IPS-18a (cell line): ENCODE results near the gene OCSTAMP.

ENCODE experiments used
- H3K27ac ChIP-seq: one replicate; pipeline ENCODE4 v1.5.1; 2013; ENCODE audit warnings: low read length
- H3K27me3 ChIP-seq: one replicate; pipeline ENCODE4 v1.6.1; 2013; ENCODE audit warnings: mild to moderate bottlenecking, low read length; ENCODE audit not compliant: control insufficient read depth, insufficient read depth
- H3K36me3 ChIP-seq: one replicate; pipeline ENCODE4 v1.6.1; 2013; ENCODE audit warnings: low read depth, low read length; ENCODE audit not compliant: control insufficient read depth
- H3K4me1 ChIP-seq: one replicate; pipeline ENCODE4 v1.6.1; 2013; ENCODE audit warnings: low read depth, low read length; ENCODE audit not compliant: control insufficient read depth
- H3K4me3 ChIP-seq: one replicate; pipeline ENCODE4 v1.5.1; 2013; ENCODE audit warnings: low read length
- H3K9ac ChIP-seq: one replicate; pipeline ENCODE4 v1.6.1; 2013; ENCODE audit warnings: mild to moderate bottlenecking, low read length, moderate library complexity
- H3K9me3 ChIP-seq: one replicate; pipeline ENCODE4 v1.6.1; 2013; ENCODE audit warnings: low read depth, low read length; ENCODE audit not compliant: control insufficient read depth

The OCSTAMP gene

GRCh38 chr20:46583411-46584214 lies 33.2 kb upstream of the OCSTAMP start:
- Histone ChIP-seq H3K27ac (peak overlapping the region; percentile 19), H3K36me3 (no peaks in the 10 kb centered on the region), H3K27me3 (no peaks in the 10 kb centered on the region), H3K4me3 (peak overlapping the region; percentile 23), H3K9ac (no peak overlapping the region), H3K4me1 (peaks cover 31% of the 10 kb centered on the region), H3K9me3 (no peaks in the 10 kb centered on the region)

GRCh38 chr20:46582648-46583047 lies 32.2 kb upstream of the OCSTAMP start:
- H3K9me3 ChIP-seq = no peaks in the 10 kb centered on the region
- H3K27ac ChIP-seq = no peak overlapping the region
- no peak overlapping the region for H3K9ac ChIP-seq
- H3K4me1 ChIP-seq = peaks cover 31% of the 10 kb centered on the region
- no peaks in the 10 kb centered on the region for H3K36me3 ChIP-seq
- no peak overlapping the region for H3K4me3 ChIP-seq
- no peaks in the 10 kb centered on the region for H3K27me3 ChIP-seq

GRCh38 chr20:46581391-46581790 lies 30.9 kb upstream of the OCSTAMP start:
- Histone ChIP-seq H3K27me3 (no peaks in the 10 kb centered on the region), H3K4me3 (no peak overlapping the region), H3K4me1 (peaks cover 31% of the 10 kb centered on the region), H3K9me3 (no peaks in the 10 kb centered on the region), H3K36me3 (no peaks in the 10 kb centered on the region), H3K27ac (no peak overlapping the region), H3K9ac (no peak overlapping the region)

GRCh38 chr20:46580613-46581205 lies 30.3 kb upstream of the OCSTAMP start:
- no peak overlapping the region for H3K4me3 ChIP-seq
- H3K4me1 ChIP-seq = peaks cover 31% of the 10 kb centered on the region
- H3K27ac ChIP-seq = no peak overlapping the region
- no peaks in the 10 kb centered on the region for H3K9me3 ChIP-seq
- no peaks in the 10 kb centered on the region for H3K27me3 ChIP-seq
- H3K9ac ChIP-seq = no peak overlapping the region
- no peaks in the 10 kb centered on the region for H3K36me3 ChIP-seq

GRCh38 chr20:46578745-46579144 lies 28.3 kb upstream of the OCSTAMP start:
- Histone ChIP-seq H3K9ac (no peak overlapping the region), H3K4me3 (no peak overlapping the region), H3K36me3 (no peaks in the 10 kb centered on the region), H3K27me3 (no peaks in the 10 kb centered on the region), H3K9me3 (no peaks in the 10 kb centered on the region), H3K4me1 (peaks cover 12% of the 10 kb centered on the region), H3K27ac (no peak overlapping the region)

- H3K36me3 ChIP-seq = no peaks in the 10 kb centered on the region
- H3K4me1 ChIP-seq = no peaks in the 10 kb centered on the region
- no peaks in the 10 kb centered on the region for H3K9me3 ChIP-seq
- no peaks in the 10 kb centered on the region for H3K27me3 ChIP-seq
- H3K4me3 ChIP-seq = no peak overlapping the region
- no peak overlapping the region for H3K27ac ChIP-seq
- no peak overlapping the region for H3K9ac ChIP-seq
Observed at GRCh38 chr20:46576774-46577395, 26.4 kb upstream of the OCSTAMP start.

- H3K9me3 ChIP-seq = no peaks in the 10 kb centered on the region
- H3K27me3 ChIP-seq = no peaks in the 10 kb centered on the region
- H3K4me3 ChIP-seq = no peak overlapping the region
- H3K27ac ChIP-seq = no peak overlapping the region
- no peak overlapping the region for H3K9ac ChIP-seq
- no peaks in the 10 kb centered on the region for H3K36me3 ChIP-seq
- no peaks in the 10 kb centered on the region for H3K4me1 ChIP-seq
Observed at GRCh38 chr20:46575937-46576461, 25.5 kb upstream of the OCSTAMP start.

- Histone ChIP-seq H3K27me3 (no peaks in the 10 kb centered on the region), H3K4me3 (no peak overlapping the region), H3K9ac (no peak overlapping the region), H3K4me1 (no peaks in the 10 kb centered on the region), H3K36me3 (no peaks in the 10 kb centered on the region), H3K9me3 (no peaks in the 10 kb centered on the region), H3K27ac (no peak overlapping the region)
Observed at GRCh38 chr20:46575394-46575793, 24.9 kb upstream of the OCSTAMP start.

- Histone ChIP-seq H3K4me1 (no peaks in the 10 kb centered on the region), H3K4me3 (no peak overlapping the region), H3K27me3 (no peaks in the 10 kb centered on the region), H3K9ac (no peak overlapping the region), H3K27ac (no peak overlapping the region), H3K9me3 (no peaks in the 10 kb centered on the region), H3K36me3 (no peaks in the 10 kb centered on the region)
Observed at GRCh38 chr20:46573788-46574584, 23.5 kb upstream of the OCSTAMP start.

- no peak overlapping the region for H3K4me3 ChIP-seq
- no peak overlapping the region for H3K9ac ChIP-seq
- no peaks in the 10 kb centered on the region for H3K27me3 ChIP-seq
- H3K27ac ChIP-seq = no peak overlapping the region
- no peaks in the 10 kb centered on the region for H3K9me3 ChIP-seq
- H3K4me1 ChIP-seq = no peaks in the 10 kb centered on the region
- no peaks in the 10 kb centered on the region for H3K36me3 ChIP-seq
Observed at GRCh38 chr20:46573234-46573633, 22.8 kb upstream of the OCSTAMP start.

- no peaks in the 10 kb centered on the region for H3K27me3 ChIP-seq
- H3K36me3 ChIP-seq = no peaks in the 10 kb centered on the region
- no peak overlapping the region for H3K27ac ChIP-seq
- H3K9me3 ChIP-seq = no peaks in the 10 kb centered on the region
- H3K9ac ChIP-seq = no peak overlapping the region
- H3K4me3 ChIP-seq = no peak overlapping the region
- no peaks in the 10 kb centered on the region for H3K4me1 ChIP-seq
Observed at GRCh38 chr20:46572790-46573189, 22.3 kb upstream of the OCSTAMP start.
